Brain pericyte (primary cell): ENCODE measurements around the gene GEMIN7.

ENCODE experiments used
- DNase-seq: peaks from one replicate; pipeline ENCODE4 v3.0.0-alpha.2; 2012; ENCODE audit warnings: low read depth, low spot score

The GEMIN7 gene

DNA sequence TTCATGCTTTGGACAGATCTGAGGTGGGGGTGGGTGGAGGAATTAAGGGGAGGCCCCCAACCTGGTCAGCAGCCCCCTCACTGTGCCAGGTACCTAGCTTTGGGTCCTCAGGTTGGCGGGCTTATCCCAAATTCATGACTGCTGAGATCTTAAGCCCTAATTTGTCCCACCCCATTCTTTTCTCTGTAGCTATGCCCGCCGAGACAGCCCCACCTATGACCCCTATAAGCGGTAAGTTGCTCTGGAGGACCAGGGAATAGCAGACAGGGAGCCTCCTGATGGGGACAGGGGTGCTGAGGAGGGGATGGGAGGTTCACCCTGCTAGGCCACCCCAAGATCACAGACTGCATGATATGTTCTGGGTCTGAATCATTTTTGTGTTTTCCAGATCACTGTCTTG lies 17.1 kb upstream of the GEMIN7 start:
- no peak for DNase-seq

DNA sequence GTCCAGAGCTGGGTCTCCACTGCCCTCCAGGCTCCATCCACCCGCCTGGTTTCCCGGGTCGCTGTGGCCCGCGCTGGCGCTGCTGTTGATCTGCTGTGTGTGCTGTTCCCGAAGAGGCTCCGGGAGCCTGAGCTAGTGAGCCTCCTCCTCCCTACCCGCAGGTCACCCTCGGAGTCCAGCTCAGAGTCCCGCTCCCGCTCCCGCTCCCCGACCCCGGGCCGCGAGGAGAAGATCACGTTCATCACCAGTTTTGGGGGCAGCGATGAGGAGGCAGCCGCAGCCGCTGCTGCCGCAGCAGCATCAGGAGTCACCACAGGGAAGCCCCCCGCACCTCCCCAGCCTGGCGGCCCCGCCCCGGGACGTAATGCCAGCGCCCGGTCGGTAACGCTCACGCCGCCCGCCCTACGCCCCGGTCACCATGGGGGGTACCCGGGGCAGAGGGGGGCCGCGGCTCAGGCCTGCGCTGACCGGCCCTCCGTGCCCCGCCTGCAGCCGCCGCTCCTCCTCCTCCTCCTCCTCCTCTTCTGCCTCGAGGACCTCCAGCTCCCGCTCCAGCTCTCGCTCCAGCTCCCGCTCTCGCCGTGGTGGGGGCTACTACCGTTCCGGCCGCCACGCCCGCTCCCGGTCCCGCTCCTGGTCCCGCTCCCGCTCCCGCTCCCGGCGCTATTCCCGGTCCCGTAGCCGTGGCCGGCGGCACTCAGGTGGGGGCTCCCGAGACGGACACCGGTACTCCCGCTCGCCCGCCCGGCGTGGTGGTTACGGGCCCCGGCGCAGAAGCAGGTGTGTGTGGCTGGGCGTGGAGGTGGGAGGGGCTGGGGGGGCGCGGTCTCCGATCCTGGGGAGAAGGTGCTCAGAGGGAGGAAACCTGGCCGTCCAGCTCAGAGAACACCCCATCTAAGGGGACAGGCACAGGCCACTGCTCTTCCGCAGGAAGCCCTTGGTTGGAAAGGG lies 14.9 kb upstream of the GEMIN7 start:
- no peak for DNase-seq

DNA sequence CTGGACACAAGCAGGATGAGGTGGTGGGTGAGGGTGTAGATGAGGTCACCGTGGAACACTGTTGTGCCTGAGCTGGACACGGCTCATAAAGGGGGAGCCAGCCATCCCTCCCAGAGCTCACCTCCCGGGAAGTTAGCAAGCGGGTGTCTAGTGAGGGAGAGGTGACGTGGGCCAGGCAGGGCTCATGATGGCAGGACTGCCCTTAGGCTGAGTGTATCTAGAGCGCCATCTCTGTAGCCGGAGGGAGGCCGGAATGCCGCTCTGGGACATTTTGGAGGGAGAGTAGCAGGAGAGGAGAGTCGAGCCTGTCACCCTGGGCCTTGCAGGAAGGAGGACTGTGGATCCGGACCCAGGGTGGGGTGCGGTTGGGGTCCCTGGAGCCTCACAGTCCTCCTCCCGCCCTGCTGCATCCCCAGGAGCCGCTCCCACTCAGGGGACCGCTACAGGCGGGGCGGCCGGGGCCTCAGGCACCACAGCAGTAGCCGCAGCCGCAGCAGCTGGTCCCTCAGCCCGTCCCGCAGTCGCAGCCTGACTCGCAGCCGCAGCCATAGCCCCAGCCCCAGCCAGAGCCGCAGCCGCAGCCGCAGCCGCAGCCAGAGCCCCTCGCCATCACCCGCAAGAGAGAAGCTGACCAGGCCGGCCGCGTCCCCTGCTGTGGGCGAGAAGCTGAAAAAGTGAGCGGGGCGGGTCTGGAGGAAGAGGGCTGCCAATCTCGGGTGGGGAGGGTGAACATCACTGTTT lies 12.0 kb upstream of the GEMIN7 start:
- no peak for DNase-seq

DNA sequence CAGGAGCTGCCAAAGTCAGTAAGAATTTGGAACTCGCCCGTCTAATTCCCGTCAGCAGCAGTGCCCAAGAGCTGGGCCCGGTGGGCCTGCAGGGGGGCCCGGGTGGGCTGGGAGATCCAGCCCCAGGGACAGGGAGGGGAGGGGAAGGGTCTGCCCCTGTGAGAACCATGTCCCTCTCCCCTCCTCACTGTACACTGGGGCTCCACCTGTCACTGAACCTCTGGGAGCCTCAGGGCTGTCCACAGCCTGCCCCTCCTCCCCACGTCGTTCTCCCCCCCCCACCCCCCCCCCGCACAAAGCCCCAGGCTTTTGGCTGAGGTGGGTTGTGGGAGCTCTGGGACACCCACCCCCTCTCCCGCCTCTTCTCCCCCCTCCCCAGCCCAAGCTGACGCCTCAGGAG lies 11.0 kb upstream of the GEMIN7 start:
- no peak for DNase-seq

DNA sequence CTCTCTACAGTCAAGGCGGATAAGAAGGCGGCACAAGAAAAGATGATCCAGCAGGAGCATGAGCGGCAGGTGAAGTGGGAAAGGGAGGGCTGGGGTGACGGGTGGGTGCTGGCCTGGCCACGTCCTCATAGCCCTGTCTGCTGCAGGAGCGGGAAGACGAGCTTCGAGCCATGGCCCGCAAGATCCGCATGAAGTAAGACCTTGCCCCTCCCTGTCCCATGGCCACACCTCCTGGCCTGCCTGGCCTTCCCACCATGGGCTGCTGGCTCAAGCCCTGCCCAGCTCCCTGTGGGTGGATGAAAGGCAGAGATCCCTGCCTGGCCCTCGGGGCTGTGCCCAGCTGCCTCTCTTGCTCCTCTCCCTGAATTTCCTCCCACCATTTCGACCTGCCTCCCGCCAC lies 10.0 kb upstream of the GEMIN7 start:
- DNase-seq, result no peak

DNA sequence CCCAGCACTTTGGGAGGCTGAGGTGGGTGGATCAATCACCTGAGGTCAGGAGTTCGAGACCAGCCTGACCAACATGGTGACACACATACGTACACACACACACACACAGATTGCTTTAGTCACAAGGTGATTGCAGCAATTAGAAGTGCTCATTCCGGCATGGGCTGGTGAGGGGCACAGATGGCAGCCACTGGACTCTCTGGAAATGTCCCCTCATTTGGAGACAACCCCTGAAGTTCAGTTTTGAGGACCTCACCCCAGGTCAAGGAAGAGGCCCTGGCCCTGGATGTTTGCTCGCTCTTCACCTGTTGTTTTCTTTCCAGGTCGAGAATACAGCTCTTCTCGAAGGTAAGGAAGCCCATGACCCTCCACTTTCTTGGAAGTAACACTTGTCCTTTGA lies 8.8 kb upstream of the GEMIN7 start:
- no peak for DNase-seq

DNA sequence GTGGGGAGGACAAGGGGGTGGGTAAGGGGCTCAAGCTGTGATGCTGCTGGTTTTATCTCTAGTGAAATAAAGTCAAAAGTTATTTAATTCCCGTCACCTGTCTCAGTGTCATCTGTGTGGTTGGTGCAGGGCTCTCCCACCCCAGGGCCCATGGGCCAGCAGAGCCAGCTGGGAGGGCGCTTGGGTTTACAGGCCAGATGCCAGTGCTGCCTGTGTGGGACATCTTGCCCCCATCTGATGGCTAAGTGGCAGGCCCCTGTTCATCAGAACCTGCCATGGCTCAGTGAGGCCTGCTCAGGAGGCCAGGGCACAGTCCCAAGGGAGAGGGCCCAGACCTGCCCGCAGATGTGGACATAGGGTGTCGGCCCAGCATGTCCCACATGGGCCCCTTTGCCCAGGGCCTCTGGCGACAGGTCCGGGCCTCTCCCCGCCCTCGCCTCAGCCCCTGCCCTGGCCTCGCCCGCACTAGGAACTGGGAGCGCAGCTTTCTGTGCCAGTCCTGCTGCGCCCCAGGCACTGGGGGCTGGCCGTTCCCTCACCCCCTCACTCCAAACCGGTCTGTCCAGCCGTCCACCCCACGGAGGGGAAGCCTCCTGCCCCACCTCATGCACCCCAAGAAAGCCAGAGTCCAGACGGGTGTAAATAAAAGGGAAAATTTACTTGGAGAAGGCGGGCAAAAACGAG lies 8.1 kb upstream of the GEMIN7 start:
- DNase-seq, result no peak

DNA sequence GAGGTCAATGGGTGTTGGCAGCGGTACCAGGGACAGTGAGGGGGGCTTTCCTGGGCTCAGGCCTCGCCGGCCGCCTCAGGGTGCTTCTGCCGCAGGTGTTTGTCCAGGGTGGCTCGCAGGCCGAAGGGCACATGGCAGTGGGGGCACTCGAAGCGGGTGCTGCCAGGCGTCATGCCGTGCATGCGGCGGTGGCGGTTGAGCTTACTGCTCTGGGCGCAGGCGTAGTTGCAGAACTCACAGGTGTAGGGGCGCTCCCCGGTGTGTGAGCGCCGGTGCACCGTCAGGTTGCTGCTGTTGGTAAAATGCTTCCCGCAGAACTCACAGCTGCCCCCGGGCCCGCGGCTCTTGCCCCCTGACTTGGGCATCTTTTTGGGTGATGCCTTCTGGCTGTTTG lies 7.5 kb upstream of the GEMIN7 start:
- DNase-seq, result no peak

DNA sequence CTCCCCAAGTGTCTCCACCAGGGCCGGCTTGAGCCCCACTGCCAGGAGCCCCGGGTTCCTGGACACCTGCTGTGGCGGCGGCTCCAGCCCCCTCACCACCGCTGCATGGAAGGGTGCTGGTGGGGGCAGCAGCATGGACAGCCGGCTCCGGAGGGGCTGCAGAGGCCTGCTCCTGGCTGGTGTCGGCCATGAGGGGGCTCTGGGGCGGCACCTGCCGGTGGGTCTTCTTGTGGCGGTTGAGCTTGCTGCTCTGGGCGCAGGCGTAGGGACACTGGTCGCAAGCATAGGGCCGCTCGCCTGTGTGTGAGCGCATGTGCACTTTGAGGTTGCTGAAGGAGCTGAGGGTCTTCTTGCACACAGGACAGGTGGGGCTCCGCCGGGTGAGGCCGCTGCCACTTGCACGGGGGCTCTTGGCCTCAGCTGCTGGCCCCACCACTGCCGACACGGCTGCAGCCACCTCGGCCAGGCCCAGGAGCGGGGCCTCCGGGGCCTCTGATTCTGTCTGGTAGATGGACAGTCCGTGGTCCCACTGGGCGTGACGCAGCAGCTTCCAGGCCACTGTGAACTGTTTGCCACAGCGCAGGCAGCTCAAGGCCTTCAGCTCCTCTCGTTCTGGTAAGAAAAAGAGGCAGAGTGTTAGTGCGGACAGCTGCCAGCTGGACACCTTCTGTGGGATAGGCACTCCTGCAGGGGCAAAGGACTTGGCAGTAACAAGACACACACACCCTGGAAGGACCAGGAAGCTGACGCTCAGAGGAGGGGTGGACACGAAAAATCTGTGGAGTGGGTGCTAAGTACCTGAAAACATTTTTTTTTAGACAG lies 6.9 kb upstream of the GEMIN7 start:
- no peak for DNase-seq

DNA sequence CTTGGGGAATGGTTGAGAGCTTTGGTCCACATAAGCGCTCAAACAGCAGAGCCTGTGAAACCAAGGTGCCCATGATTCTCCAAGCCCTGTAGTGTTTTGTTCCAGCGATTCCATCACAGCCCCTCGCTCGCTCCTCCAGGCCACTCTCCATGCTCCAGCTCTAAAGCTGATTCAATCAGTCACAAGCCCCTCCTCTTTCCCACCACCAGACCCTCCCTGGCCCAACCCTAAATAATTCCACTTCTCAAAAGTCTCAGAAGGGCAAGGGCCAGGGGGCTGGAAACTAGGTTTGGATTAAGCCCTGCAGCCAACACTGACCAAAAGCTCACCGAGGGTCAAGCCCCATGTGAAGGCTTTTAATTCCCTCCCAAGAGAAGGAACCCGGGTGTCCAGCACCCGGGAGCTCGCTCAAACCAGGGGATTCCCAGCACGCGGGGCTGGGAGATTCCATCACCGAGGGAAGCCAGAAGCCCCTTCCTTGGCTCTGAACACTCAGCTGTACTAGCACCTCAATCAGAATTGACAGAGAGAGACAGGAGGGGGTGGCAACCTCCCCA lies 4.2 kb upstream of the GEMIN7 start:
- no peak for DNase-seq

DNA sequence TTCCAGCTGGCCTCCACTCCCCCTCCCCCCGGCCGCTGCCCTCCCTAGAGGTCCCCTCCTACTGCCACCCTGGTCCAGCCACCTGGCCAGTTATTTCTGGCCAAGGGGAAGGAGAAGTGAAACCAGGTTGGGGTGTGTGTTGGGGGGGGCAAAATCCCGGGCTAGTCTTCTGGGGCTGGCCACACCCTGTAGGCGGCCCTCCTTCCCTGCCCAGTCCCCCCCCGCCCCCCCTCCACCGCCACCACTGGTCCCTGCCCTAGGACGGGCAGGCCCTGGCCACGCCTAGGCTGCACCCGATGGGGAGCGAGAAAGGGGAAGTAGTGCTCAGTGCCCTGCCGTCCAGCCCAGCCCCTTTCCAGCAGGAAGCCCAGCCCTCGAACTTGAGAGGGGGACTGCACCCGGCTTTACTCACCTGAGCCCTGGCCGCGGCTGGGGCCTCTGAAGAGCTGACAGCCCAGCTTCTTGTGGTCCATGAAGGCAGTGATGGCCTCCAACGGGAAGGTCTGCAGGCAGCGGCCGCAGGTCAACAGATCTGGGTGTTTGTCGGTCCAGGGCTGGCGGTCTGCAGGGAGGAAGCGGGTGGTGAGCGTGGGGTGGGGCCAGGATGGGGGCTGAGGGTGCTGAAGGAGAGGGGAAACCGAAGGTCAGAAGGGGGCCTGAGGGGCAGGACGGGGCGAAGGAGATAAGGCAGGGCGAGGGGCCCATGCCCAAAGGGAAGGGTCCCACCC lies 3.6 kb upstream of the GEMIN7 start:
- DNase-seq, result no peak

DNA sequence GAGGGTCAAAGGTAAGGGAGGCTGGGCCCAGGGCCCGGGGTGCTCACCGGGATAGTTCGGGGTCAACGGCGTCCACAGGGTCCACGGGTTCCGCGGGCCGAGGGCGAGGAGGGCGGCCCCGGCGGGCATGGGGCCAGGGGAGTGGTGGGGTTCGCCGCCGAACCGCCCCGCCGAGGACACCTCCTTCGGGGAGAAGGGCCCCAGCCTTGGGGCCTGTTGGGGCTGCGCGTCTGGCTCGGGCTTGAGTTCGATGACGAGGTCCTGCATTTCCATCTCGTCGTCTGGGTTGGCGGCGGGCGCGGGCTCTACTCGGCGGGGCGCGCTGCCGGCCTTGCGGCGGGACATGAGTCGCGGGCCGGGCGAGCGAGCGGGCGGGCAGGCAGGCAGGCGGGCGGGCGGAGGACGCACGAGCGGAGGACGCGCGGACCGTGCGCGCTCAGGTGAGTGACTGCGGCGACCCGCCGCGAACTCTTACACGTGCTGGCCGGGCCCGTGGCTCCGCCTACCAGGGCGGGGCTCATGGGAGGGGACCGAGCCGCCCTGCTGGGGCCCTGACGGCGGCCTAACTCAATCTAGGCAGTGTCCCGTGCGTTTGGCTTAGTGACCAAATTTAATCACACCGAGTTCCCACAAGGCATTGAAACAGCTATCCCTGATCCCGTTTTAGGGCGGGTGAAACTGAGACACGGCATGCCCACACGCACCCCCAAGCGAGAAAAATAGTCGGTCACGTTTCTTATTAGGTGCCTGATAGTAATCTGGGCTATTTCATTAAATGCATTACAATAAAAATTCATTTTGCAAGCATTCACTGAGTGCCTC lies 2.8 kb upstream of the GEMIN7 start, which contains the start of gene ZNF296:
Gene ZNF296, minus strand, starts transcription at position 450 of the 822 bp plus-strand sequence. Its CDS starts 105 bp downstream, at position 345.
- DNase-seq, result no peak

DNA sequence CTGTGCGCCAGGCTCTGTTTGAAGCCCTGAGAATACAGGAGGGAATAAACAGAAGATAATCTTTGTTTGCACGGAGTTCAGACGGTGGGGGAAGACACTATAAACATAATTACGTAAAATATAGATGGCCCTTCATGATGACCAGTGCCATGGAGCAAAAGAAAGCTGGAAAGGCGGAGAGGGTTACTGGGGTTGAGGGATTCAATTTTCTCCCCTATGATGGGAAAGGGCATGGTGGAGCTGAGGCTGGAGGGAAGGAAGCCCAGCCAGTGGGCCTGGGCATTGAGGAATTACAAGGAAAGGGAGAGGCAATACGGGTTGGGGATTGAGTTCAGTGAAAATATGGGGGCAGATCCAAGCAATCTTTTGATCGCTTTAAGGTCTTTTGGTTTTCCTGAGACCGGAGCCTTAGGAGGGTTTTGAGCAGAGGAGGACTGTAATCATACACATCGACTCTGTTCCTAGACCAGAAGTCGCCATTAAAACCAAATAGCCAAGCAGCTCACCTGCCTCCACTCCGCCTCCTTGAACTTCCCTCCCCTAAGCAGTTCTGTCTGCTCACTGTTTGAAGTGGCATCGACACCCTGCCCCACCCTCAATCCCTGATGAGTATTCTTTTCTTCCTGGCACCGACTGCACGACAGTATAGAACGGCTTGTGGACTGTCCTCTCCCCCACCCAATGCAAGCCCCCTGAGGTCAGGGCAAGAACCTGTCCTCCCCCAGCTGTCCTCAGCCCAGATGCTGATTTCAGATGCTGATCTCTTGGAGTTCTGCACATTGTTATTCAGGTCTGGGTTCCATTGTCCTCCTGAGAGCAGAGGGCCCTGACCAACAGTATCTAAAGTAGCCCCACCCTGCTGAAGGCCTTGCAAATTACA lies 2.0 kb upstream of the GEMIN7 start:
- no peak for DNase-seq

DNA sequence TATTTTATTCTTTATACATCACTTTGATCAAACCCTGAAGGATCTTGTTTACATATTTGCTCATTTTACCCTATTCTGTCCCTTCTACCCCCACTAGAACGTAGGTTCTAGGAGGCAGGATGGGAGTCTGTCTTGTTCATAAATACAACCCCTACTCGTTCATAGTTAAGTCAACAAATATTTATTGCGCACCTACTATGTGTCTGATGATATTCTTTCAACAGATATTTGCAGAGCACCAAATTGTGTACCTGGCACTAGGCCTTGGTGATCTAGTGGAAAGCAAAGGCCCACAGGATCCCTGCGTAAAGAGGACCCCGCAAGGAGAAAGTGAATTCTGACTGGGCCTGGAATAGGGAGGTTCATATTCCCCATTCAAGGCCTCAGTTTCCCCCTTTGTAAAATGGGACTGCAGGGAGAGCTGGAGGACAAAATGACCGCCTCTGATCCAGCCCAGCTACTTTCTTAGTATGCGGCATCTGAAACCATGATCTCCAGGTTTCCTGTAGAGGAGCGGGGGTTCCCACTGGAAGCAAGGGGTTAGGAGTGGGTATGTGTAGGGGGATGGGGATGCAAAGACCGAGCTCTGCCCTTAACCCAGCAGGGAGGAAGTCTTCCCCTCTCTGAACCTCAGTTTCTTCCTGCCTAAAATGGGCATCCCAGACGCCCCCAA lies 534 bp upstream of the GEMIN7 start:
- DNase-seq, result no peak

DNA sequence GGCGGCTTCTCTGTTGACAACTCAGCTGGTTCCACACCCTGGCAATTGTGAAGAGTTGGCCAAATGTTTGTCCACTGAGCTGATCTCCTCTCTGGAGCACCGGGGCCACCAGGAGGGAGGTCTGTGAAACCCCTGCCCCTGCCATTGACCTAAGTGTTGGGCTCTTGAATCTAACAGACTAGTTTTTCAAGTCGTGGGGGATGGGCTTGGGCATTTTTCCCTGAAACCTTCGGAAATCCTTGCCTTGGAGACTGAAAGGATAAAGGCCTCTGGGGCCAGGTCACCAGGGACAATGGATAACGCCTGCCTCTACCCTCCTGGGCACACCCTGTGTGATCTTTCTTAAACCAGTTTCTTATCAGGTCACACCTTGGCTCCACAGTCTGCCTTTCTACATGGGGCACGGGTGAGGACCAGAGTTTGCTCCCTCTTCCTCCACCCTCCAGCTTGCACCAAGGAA lies 881 bp downstream of the GEMIN7 start:
- no peak for DNase-seq

DNA sequence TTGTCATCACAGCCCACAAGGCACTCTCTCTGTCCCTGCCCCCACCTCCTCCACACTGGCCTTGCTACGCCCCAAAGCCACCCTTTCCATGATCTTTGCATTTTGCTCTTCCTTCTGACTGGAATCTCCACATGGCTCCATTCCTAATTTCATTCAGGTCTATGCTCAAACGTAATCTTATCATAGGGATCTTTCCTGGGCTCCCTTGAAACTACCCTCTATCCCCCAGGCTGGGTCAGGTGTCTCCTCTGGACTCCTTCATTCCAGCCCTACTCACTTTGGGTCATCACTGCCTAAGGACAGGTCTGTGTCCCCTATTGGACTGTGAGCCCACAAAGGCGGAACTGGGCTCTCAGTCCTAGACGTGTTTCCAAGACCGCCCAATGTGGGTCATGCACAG lies 3.1 kb downstream of the GEMIN7 start:
- DNase-seq, result no peak

DNA sequence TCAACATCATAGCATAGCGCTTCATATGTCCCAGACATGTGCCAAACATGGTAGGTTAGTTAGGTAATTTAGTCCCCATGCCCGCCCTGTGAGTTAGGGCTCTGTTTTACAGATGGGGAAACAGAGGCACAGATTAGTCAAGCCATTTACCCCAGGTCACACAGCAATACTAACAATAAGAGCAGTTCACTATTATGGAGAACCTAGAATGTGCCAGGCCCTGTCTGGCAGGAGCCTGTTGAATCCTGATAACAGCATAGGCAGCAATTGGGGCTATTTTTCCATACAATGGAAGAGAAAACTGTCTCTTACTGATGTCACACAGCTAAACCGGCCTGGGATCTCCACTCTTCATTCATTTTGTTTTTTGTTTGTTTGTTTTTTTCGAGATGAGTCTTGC lies 7.4 kb downstream of the GEMIN7 start:
- no peak for DNase-seq

DNA sequence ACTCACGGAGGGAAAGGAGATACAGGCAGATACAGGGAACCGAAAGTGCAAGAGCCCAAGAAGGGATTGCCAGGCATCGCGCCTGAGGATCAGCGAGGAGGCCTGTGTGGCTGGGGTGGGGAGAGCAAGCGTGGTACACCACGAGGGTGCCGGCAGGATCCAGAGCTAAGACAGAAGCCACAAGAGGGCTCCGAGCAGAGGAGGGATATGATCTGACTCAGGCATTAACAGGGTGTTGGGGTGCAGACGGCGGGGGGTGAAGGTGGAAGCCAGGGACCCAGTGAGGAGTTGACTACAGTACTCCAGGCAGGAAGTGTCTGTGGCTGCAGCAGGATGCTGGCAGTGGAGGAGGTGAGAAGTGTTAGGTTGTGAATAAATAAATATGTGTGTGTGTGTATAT lies 8.5 kb downstream of the GEMIN7 start:
- DNase-seq, result no peak
